Natural killer cell treated with Interleukin-12 subunit alpha and Interleukin-12 subunit beta and Interleukin-15 and Interleukin-18, amount 100 ng/mL, for 72 hours (primary cell): ENCODE results near the gene RFFL. TPM values are rescaled to one million over a fixed set of nuclear protein-coding genes. Genes with fewer than 3 reads are reported as not detected.
A peak's percentile ranks its signal among the peaks of the same experiment; 100 is the strongest.

Source experiments
- ATAC-seq, 2 donors: fragments of 150-1000 bp; cut with Tn5 transposase in 1 of 2; sonication (Bioruptor Pico), chemical (Tn5 transposase) in 1 of 2; 2 replicates each; pipeline ENCODE4 v1.10.0; 2021
- DNase-seq: peaks from one replicate; pipeline ENCODE4 v3.0.0; 2022; ENCODE audit warnings: low spot score
- H3K27ac Mint-ChIP-seq, 2 donors: 1 replicate in 1 of 2; 2 replicates in 1 of 2; pipeline ENCODE4 v1.8.0; 2022; ENCODE audit warnings: mixed read lengths in 2 of 2, mild to moderate bottlenecking in 1 of 2, moderate library complexity in 1 of 2
- H3K27me3 Mint-ChIP-seq, 2 donors: 1 replicate in 1 of 2; 2 replicates in 1 of 2; pipeline ENCODE4 v1.8.0; 2022; ENCODE audit warnings: mixed read lengths in 2 of 2
- H3K36me3 Mint-ChIP-seq: one replicate; pipeline ENCODE4 v1.8.0; 2022; ENCODE audit warnings: mixed read lengths
- H3K4me1 Mint-ChIP-seq, 2 donors: 1 replicate in 1 of 2; 2 replicates in 1 of 2; pipeline ENCODE4 v1.8.0; 2022; ENCODE audit warnings: low read depth in 2 of 2, mixed read lengths in 2 of 2, mild to moderate bottlenecking in 1 of 2
- H3K4me3 Mint-ChIP-seq: one replicate; pipeline ENCODE4 v1.8.0; 2022; ENCODE audit warnings: mixed read lengths
- H3K9me3 Mint-ChIP-seq: 2 replicates; pipeline ENCODE4 v1.8.0; 2022; ENCODE audit warnings: mixed read lengths
- total RNA-seq, 2 donors: library from RNA; stranded (reverse); gene quantifications; one replicate each; pipeline ENCODE4 v1.2.3, GENCODE V29; 2022

Gene RFFL
- total RNA-seq, 2 donors from 2014 or later, result 87.6 to 91.5 TPM

GRCh38 chr17:34980353-34980680 is 83.2 kb downstream of the RFFL start, which contains the start of gene LIG3:
Gene LIG3 (plus strand): TSS chr17:34980512. CDS start chr17:34983006, 2,494 bp downstream.
- Mint-ChIP-seq H3K4me1 (peaks cover 37 to 43% of the 10 kb centered on the region in 2 donors), H3K27ac (peak within 1 kb of the TSS; percentile 97), H3K36me3 (peaks cover 16% of the 10 kb centered on the region), H3K9me3 (no peaks in the 10 kb centered on the region), H3K4me3 (peak within 1 kb of the TSS; percentile 99), H3K27me3 (no peaks in the 10 kb centered on the region)
- DNase-seq (peak; percentile 92), ATAC-seq (peak; percentile 91 to 94)

GRCh38 chr17:34979650-34980352 is 83.7 kb downstream of the RFFL start:
- peaks cover 36 to 48% of the 10 kb centered on the region in 2 donors for H3K4me1 Mint-ChIP-seq
- ATAC-seq (no peak), DNase-seq (no peak)
- H3K4me3 Mint-ChIP-seq, result peak overlapping the region; percentile 97
- H3K27me3 Mint-ChIP-seq, result no peaks in the 10 kb centered on the region
- H3K27ac Mint-ChIP-seq, result peak overlapping the region; percentile 97
- H3K36me3 Mint-ChIP-seq, result peaks cover 14% of the 10 kb centered on the region
- H3K9me3 Mint-ChIP-seq, result no peaks in the 10 kb centered on the region

GRCh38 chr17:34979153-34979552 is 84.4 kb downstream of the RFFL start:
- ATAC-seq (no peak), DNase-seq (no peak)
- Mint-ChIP-seq H3K27ac (peak overlapping the region; percentile 97), H3K4me1 (peaks cover 34 to 46% of the 10 kb centered on the region in 2 donors), H3K9me3 (no peaks in the 10 kb centered on the region), H3K4me3 (peak overlapping the region; percentile 97), H3K36me3 (peaks cover 10% of the 10 kb centered on the region), H3K27me3 (no peaks in the 10 kb centered on the region)

- H3K36me3 Mint-ChIP-seq, result no peaks in the 10 kb centered on the region
- H3K4me1 Mint-ChIP-seq, result peaks cover 7 to 17% of the 10 kb centered on the region in 2 donors
- no peaks in the 10 kb centered on the region for H3K27me3 Mint-ChIP-seq
- H3K27ac Mint-ChIP-seq, result no peak overlapping the region
- no peaks in the 10 kb centered on the region for H3K9me3 Mint-ChIP-seq
- H3K4me3 Mint-ChIP-seq, result no peak overlapping the region
- ATAC-seq (peak in 1 of 2 donors; percentile 59), DNase-seq (no peak)
Measured at GRCh38 chr17:34974794-34975785, 88.4 kb downstream of the RFFL start.

GRCh38 chr17:34974179-34974578 is 89.3 kb downstream of the RFFL start:
- peak in 1 of 2 donors; percentile 41 for ATAC-seq
- no peak for DNase-seq
- Mint-ChIP-seq H3K27me3 (no peaks in the 10 kb centered on the region), H3K27ac (no peak overlapping the region), H3K36me3 (no peaks in the 10 kb centered on the region), H3K4me3 (no peak overlapping the region), H3K4me1 (peaks cover 0 to 8% of the 10 kb centered on the region in 2 donors), H3K9me3 (no peaks in the 10 kb centered on the region)

GRCh38 chr17:34961093-34961911 is 102.2 kb downstream of the RFFL start, which contains the start of the genes CCT6B and ZNF830:
Gene CCT6B (minus strand): TSS chr17:34961460. CDS start chr17:34961393, 67 bp downstream.
Gene ZNF830 (plus strand): TSS chr17:34961540. CDS start chr17:34961567, 27 bp downstream.
- H3K36me3 Mint-ChIP-seq, result peaks cover 35% of the 10 kb centered on the region
- H3K4me3 Mint-ChIP-seq, result peak within 1 kb of the TSS; percentile 99

GRCh38 chr17:34958438-34958837 is 105.1 kb downstream of the RFFL start:
- Mint-ChIP-seq H3K27ac (no peak overlapping the region), H3K27me3 (peaks cover 6 to 9% of the 10 kb centered on the region in 2 donors), H3K36me3 (peaks cover 22% of the 10 kb centered on the region), H3K9me3 (no peaks in the 10 kb centered on the region), H3K4me3 (no peak overlapping the region), H3K4me1 (peaks cover 24 to 25% of the 10 kb centered on the region in 2 donors)
- DNase-seq (no peak), ATAC-seq (no peak)

More at GRCh38 chr17:34961093-34961911, 102.2 kb downstream of the RFFL start, which contains the start of the genes CCT6B and ZNF830:
- ATAC-seq, result peak; percentile 96 to 98
- Mint-ChIP-seq H3K27ac (peak within 1 kb of the TSS; percentile 98 to 99), H3K9me3 (no peaks in the 10 kb centered on the region), H3K27me3 (peaks cover 6 to 9% of the 10 kb centered on the region in 2 donors), H3K4me1 (peaks cover 28 to 31% of the 10 kb centered on the region in 2 donors)
- DNase-seq, result peak; percentile 94

Other genes with a start within 250 kb of the RFFL start
- gene CCT6B, start 102.2 kb downstream of the RFFL start, total RNA-seq, result 1 to 10 TPM in 1 of 2 donors, under 1 TPM in 1; 0.45 to 1.9 TPM
- gene ZNF830, start 102.2 kb downstream of the RFFL start, total RNA-seq, result 10 to 100 TPM; 21.0 to 29.5 TPM
- gene LIG3, start 83.2 kb downstream of the RFFL start, total RNA-seq, result 10 to 100 TPM; 65.8 to 89.4 TPM
- 10 to 100 TPM; 27.8 to 68.3 TPM for gene RAD51D, start 56.2 kb upstream of the RFFL start, total RNA-seq
- not detected for gene FNDC8, start 57.9 kb upstream of the RFFL start, total RNA-seq
- 10 to 100 TPM; 29.2 to 73.1 TPM for gene NLE1, start 78.6 kb upstream of the RFFL start, total RNA-seq
- under 1 TPM in 1 of 2 donors, not detected in 1; 0.14 TPM for gene UNC45B, start 84.1 kb upstream of the RFFL start, total RNA-seq
- gene SLC35G3, start 130.7 kb upstream of the RFFL start, total RNA-seq, result not detected
- 10 to 100 TPM; 29.0 to 46.7 TPM for gene SLFN5, start 179.4 kb upstream of the RFFL start, total RNA-seq